Stomach (tissue), 4 donors: ENCODE measurements around the gene THAP7.

Experiments used
- CTCF ChIP-seq, 7 experiments: fragments of 450-650 bp in 4 of 7; fragments of 200-600 bp in 3 of 7; sonication (generic) in 3 of 7; IDR thresholded peaks; one replicate each; pipeline ENCODE4 v1.5.1; 2016 to 2019; ENCODE audit warnings: antibody characterized with exemption in 7 of 7, control low read depth in 2 of 7, mild to moderate bottlenecking in 1 of 7
- POLR2A ChIP-seq, 4 donors: fragments of 450-650 bp; IDR thresholded peaks; one replicate each; pipeline ENCODE4 v1.6.1; 2016; ENCODE audit warnings: antibody characterized with exemption in 4 of 4, control low read depth in 2 of 4, mild to moderate bottlenecking in 1 of 4, moderate library complexity in 1 of 4

DNA sequence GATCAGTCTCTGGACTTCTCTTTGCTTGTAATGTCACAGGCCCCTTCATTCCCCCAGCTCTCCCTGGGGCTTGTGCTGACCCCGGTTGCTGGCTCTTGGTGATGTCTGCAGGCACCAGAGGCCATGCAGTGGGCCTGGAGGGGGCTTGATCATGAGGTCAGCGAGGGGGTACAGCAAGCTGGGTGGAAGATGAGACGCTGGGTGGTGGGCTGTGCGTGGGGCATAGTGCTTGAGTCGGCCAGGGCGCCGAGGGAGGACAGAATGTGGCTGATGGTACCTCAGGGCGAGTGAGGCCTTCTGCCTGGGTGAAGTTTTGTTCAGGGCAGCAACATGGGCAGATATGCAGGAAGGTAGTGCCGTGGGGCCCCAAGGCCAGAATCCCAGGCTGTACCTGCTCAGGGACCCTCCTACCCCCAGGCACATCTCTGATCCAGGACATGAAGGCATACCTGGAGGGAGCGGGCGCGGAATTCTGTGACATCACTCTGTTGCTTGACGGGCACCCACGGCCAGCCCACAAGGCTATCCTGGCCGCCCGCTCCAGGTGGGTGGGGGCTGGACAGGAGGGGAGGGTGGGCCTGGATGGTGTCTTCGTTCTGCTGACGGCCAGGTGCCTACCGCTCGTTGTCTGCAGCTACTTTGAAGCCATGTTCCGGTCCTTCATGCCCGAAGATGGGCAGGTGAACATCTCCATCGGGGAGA is 6.4 kb downstream of the THAP7 start:
- TF ChIP-seq CTCF (IDR thresholded peaks at IDR 0.05) (no peak), POLR2A (IDR thresholded peaks at IDR 0.05) (no peak)
